Fibroblast of skin of back (primary cell): ENCODE results near the gene TRMT11.
"Not testable (repeated sequence)": the region's sequence is repeated elsewhere in the genome, so short reads cannot be mapped to it uniquely, and the experiment has no call there.

Experiments used
- DNase-seq: peaks from one replicate; pipeline ENCODE4 v3.0.0-alpha.2; 2013

Gene TRMT11

DNA sequence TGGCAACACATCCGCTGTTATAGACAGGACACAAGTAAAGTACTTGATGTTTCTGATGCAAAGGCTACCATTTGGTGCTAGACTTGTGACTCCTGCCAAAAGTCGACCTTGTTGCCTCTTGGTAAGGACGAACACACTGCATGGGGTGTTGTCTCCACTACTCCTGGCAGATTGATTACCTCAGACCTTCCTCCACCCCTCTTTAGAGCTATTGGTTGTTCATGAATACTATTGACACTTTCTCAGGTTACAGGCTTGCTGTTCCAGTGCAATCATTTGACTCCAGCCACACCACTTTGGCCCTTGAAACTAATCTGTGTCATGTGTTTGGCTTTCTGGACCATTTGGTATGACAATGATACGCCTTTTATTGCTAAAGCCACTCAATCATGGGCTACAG, 62.3 kb downstream of the TRMT11 start:
- no peak for DNase-seq

- no peak for DNase-seq
Observed at GRCh38 chr6:126050795-126051194, 64.5 kb downstream of the TRMT11 start.

DNA sequence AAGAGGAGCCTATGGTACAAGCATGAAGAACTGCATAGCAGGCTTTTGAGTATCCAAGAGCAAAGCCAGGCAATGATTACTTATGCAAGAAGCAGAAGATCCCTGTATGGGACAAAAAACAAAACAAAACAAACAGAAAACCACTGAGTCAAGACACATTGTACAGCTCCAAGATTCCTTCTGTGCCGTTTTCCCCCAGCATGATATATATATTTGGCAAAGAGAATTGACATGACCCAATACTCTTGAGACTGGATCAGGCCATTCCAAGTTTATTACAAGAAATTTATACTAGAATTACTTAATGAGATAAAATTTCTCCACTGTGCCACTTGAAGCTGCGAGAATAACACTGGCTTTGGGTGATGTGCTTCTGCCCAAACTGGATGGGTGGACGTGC, 65.5 kb downstream of the TRMT11 start:
- DNase-seq, result no peak

DNA sequence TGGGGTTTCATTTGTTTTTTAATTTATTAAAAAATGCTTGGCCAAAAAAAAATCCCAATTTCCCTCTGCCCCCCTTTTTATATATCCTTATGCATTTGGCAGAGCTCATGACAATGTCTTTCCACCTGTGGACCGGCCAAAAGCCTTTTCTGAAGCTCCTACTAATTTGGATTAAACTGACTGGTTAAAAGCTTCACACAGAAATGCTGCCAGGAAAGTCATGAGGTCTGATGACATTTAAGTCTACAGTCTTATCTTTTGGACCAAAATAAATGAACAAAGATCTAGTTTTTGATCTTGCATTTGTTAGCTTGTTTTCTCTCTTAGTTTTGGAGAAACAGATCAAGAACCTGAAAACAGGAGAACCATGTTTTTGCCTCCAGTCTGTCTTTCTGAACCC, 66.1 kb downstream of the TRMT11 start:
- no peak for DNase-seq

DNA sequence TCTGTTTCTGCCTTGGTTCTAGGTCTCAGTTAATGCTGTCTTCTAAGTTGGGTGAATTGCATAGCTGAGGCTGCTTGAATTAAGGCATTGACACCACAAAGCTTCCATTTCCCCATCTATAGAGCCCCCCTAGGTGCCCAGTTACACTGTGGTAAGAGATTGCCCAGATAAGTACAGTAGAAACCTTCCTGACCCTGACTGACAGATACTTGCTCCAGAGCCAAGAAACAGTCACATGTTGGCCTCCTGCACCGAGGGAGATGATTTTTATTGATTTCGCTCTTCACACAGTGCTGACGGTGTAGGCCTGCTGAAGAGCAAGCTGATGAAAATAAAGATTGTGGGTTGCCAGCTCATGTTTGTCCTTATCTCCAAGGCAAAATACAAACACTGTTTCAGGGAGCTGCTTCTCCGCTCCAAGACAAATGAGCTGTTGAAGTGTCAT, 67.9 kb downstream of the TRMT11 start:
- no peak for DNase-seq

- no peak for DNase-seq
Observed at GRCh38 chr6:126054802-126055201, 68.5 kb downstream of the TRMT11 start.

DNA sequence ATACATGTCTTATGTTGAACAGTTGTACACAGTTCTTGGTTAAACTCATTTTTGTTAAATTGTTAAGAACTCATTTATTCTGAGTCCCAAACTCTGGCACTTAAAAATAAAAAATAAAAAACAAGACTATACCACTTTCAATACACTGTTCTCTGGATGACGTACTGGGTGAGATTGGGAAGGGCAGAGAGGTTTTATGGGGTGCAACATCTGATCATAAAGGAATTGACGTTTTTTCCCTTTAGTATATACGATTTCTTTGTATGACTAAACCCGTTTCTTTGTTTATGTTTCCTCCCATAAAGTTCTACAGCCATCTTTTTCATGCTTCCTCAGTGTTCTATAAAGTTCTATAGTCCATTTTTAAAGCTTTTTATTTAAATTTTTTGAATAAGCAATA, 69.1 kb downstream of the TRMT11 start:
- no peak for DNase-seq

DNA sequence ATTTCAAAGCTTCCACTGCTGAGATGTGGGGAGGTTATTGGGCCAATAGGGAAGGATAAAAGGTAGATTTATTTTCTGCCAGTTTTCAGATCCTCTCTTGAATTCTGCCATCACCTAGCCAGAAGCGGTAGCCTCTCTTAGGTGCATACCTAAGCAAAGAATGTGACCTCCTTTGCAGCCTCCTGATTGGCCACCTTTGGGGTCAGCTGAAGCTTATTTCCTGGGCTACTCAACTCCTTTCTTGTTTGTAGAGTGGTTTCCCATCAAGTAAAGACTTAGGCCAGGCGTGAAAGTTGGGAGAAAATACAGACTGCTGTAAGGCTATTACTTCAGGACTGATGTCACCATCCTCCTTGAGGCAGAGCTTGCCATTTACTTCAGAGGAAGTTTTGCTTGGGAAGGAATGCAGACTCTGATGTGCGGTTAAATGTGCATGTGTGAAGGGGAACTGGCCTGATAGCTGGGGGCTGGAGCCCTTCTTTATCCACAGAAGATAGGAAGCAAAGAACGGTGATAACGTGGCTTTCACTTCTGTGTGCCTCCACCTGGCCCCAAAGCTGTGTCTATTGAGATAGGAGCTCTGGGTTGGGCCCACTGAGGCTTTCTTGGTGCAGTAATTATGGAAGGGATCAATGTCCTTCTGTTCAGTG, 70.1 kb downstream of the TRMT11 start:
- no peak for DNase-seq

- not testable (repeated sequence) for DNase-seq
Observed at GRCh38 chr6:126058085-126058484, 71.7 kb downstream of the TRMT11 start.

DNA sequence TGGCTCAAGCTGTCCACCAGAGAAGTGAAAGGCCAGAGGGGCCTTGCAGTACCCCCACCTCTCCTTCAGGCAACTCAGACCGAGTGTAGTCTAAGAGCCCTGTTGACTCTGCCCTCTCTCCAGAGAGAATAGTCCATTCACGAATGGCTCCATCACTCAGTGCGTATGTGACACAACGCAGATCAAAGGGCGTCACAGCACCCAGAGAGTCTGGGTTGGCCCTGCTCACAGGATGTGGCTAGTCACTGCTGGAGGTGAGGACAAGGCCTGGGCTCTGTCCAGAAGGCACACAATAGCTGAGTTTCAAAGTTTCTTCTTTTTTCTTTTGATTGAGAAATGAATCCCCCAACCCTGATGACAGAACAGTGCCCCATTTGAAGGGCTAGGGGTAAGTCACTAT, 74.1 kb downstream of the TRMT11 start:
- no peak for DNase-seq

- DNase-seq, result peak; percentile 28
Observed at GRCh38 chr6:126063512-126064146, 77.3 kb downstream of the TRMT11 start.

- no peak for DNase-seq
Observed at GRCh38 chr6:126064257-126064747, 78.0 kb downstream of the TRMT11 start.

- no peak for DNase-seq
Observed at GRCh38 chr6:126064748-126065401, 78.5 kb downstream of the TRMT11 start.

- DNase-seq, result no peak
Observed at GRCh38 chr6:126066053-126067048, 80.0 kb downstream of the TRMT11 start.

- DNase-seq, result no peak
Observed at GRCh38 chr6:126067073-126067472, 80.7 kb downstream of the TRMT11 start.

DNA sequence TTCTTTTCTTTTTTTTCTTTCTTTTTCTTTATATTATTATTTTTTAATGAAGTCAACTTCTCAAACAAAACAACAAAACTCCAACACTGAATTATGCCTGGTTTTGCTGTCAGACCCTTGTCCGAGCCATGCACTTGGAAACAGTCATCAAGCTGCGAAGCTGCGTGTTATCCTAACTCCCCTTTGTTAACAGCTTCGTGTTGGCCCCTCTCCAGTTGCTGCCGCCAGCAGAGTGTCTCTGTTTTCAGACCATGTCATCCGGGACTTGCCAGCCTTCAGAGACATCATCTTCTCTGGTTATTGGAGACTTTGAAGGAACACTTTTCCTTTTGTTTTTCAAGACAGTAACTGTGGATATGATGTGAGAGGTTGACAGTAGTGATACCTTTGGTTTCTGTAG, 83.1 kb downstream of the TRMT11 start:
- no peak for DNase-seq

DNA sequence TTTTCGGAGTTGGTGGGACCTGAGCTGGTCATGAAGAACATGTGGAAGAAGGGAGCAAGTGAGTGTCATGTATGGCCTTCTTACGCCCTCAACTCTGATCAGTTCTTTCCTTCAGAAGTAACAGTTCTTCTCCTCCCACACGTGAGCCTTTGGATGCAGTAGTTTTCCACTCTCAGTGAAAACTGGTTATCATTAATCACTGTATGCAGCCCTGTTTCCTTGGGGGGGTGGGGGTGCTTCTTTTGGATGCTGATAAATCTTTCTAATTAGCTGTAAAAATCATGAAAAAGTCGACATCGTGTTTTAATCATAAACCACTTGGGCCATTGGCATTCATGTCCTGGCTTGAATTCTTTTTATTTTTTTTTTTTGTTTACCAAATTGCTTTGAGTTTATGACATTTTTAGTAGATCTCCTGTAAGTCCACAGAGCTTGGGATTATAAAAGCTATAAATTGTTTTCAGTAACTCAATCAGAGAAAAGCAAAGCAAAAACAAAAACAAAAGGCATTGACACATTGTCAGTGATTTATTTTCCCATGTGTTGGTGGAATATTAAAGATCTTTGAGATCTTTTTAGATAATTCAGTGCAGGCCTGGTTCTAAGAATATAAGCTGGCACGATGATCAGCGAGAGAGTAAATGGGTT, 84.8 kb downstream of the TRMT11 start:
- no peak for DNase-seq

GRCh38 chr6:126072172-126072571, 85.8 kb downstream of the TRMT11 start:
- no peak for DNase-seq

DNA sequence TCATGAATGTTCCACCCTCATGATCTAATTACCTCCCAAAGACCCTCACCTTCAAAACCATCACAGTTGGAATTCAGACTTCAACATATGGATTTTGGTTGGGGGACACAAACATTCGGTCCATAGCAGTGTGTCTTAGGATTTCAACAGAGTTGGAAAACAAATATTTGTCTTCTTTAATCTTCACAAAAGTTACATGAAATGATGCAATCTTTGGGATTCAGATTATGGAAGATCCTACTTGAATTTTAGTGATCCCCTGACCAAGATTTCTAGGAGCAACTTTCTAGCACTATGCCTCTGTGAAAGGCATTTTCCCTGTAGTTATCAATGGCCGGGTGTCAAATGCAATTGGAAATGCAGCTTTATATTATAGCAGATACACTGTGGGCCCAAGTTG, 86.5 kb downstream of the TRMT11 start:
- no peak for DNase-seq

GRCh38 chr6:126075335-126076071, 89.2 kb downstream of the TRMT11 start:
- DNase-seq, result no peak

- DNase-seq, result no peak
Observed at GRCh38 chr6:126076992-126077664, 90.8 kb downstream of the TRMT11 start.
